Hippocampal formation (tissue), 2 donors: ENCODE measurements around the gene SUMO3.
A peak's percentile ranks its signal among the peaks of the same experiment; 100 is the strongest.

ENCODE experiments used
- DNase-seq, 2 donors: peaks; one replicate each; lab custom pipeline; 2025; lab: John Stamatoyannopoulos, UW

SUMO3 gene

DNA sequence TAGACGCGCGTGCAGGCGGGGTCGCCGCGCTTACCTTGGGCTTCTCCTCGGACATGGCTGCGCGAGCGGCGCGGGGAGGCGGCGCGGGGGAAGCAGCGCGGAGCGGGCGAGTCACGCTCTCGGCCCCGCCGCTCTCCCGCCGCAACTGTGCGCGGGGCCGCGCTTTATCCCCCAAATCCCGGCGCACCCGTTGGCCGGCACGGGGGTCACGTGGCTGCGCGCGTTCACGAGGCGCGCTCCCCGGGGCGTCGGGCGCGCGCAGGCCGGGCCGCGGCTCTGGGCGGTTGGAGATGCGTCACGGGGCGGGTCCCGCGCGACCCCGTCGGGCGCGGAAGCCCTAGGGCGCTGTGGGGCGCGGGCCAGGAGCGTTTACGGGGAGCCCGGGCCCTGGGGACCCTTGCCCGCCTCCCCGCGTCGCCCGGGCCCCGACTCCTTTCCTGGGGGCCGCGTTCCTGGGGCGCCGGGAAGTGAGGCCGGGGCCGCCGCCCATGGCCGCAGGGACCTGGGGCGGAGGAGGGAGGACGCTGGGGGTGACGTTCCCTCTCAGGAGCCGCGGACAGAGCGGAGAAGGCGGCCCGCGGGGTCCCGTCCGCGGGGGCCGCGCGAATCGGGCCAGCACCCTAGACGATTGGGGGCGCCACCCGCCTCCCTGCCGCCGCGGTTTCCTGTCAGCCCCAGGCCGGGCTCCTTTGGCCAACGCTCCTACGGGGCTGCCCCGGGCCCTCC is at the start of gene SUMO3:
TSS of gene SUMO3 (minus strand) at position 149 of the 726 bp plus-strand sequence. CDS start at position 55, 94 bp downstream.
- peak; percentile 48 to 65 for DNase-seq

GRCh38 chr21:44867464-44867863 is 49.6 kb upstream of the SUMO3 start:
- no peak for DNase-seq

- DNase-seq: no peak
These were observed 48.9 kb upstream of the SUMO3 start for GRCh38 chr21:44866780-44867179.

GRCh38 chr21:44865561-44866280 is 47.9 kb upstream of the SUMO3 start:
- peak in 1 of 2 donors; percentile 21 for DNase-seq

- DNase-seq: no peak
These were observed 45.2 kb upstream of the SUMO3 start for GRCh38 chr21:44862869-44863685.

DNA sequence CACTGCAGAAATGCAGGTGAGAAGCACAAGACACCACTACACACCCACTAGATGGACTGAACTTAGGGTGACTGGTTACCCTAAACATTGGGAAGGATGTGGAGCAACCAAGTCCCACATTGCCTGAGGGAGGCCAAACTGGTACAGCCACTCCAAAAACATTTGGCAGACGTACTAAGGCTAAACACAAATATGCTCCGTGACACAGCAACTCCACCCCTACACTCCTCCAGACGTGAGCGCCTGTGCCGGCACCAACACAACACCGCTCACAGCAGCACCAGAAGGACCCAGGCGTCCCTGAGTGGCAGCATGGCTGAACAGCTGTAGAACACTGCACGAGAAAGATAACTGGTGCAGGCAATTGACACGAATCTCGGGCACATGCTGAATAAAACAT is 40.9 kb upstream of the SUMO3 start:
- DNase-seq: no peak

- no peak for DNase-seq
These were observed 40.4 kb upstream of the SUMO3 start for GRCh38 chr21:44858291-44858690.

GRCh38 chr21:44857127-44857892 is 39.4 kb upstream of the SUMO3 start:
- no peak for DNase-seq

DNA sequence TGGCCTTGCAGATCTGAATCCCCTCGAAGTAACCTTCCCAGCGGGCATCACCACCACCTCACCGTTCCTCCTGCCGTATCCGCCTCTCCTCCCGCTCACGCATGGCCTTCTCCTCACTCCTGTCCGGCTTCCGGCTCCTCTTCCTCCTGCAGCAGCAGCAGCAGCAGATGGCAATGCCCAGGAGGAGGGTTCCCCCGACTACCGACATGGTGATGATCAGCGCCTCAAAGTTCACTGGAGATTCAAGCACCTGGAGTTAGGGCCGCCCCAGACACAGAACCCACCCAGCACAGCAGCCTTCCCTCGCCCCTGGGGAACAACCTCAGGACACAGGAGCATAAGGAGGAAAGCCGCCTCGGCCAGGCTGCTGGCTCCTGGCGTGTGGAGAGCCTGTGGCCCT is 38.3 kb upstream of the SUMO3 start:
- no peak for DNase-seq

- no peak for DNase-seq
These were observed 37.7 kb upstream of the SUMO3 start for GRCh38 chr21:44855572-44855971.

DNA sequence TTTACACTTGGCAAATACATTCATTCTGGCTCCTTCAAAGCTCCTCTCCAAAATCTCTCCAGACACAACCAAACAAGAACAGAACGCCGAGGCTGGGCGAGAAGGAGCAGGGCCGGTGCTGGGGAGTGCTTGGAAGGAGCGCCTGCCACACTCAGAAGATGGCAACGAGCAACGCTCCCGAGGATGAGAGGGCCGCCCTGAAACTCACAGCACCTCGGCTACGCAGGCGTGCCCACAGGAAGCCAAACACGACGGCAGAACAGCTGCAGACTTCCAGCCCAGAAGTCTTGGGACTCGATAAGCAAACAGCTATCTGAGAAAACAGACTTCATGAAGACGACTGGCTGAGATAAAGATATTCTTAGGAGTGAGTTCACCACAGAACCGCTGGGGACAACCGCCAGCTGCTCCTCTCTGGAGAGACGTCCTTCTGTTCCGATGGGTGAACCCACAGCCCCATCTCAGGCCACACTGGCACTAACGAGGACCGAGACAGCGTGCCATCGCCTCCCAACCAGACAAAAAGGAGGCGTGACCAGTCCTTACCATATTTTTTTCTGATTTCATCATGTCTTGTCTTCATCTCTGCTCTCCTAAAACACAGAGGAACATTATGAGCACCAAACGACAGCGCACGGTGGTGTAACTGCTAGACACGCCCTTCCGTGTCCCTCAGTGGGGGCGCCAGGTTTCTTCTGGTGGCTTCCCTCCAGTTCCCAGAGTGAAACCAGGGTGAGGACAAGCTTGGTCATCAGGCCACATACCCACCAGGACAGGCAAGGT is 37.0 kb upstream of the SUMO3 start:
- DNase-seq: no peak

- no peak for DNase-seq
These were observed 36.5 kb upstream of the SUMO3 start for GRCh38 chr21:44854391-44854663.

GRCh38 chr21:44853601-44854390 is 35.9 kb upstream of the SUMO3 start:
- no peak for DNase-seq

GRCh38 chr21:44850905-44851657 is 33.2 kb upstream of the SUMO3 start:
- no peak for DNase-seq

DNA sequence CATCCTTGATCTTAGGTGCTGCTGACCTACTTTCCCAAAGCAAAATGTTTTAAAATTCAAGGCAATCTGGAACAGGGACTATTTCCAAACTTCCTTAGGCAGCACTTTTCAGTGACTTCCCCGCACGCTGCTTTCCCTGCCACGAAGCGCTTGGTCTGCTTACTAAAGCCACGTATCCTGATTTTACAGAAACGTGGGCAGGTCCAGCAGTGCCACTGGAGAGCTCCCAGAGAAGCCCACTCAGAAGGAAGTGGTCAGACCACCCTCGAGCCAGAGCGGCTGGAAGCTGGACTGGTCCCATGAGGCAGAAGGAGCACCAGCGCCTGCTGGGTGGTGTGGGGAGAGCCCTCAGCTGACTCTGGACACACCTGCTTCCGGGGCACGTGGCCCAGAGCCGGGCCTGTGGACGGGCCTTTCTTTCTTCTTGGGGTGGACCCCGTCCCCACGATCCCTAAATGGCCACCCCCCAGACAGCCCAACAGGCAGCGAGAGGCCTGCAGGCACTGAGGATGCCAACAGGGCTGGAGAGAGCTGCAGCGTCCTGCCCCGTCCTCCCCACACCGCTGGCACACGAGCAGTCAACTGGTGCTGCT is 32.4 kb upstream of the SUMO3 start:
- no peak for DNase-seq

DNA sequence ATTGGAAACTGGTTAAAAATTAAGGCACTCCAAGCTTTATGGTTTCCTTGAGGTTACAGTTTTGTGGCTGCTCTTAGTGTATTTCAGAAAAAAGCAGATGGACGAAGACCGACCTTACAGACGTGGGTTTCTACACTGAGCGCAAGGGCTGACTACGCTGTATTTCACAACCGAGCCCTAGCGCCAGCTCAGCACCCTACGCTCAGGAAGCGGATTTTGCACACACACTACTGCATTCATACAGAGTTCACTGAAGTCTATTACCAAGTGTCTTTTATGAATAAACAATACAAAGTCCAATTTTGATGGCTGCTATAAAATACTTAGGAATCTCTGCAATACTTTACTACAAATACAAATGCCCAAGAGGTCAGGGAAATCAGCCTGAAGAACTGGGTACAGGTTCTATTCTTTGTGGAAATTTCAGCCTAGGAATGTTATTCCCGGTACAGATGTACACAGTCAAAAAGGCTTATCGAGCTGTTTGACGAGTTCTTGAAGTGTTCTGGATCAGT is 31.8 kb upstream of the SUMO3 start:
- no peak for DNase-seq

GRCh38 chr21:44848821-44849521 is 31.1 kb upstream of the SUMO3 start:
- no peak for DNase-seq

GRCh38 chr21:44847261-44848056 is 29.6 kb upstream of the SUMO3 start:
- DNase-seq: no peak
